ENCODE measurements around the gene CDHR2.

Gene CDHR2

GRCh38 chr5:176519810-176520720, 29.1 kb upstream of the CDHR2 start:
- FAIRE-seq: no peak
- TF ChIP-seq TAF1 (IDR thresholded peaks at IDR 0.05; ENCODE audit: borderline replicate concordance, low read depth, low read length): no peak
- no peak for TF ChIP-seq POLR2AphosphoS5 (IDR thresholded peaks at IDR 0.05; ENCODE audit: low read depth, low read length)
- no peak for TF ChIP-seq POLR2A (IDR thresholded peaks at IDR 0.05; ENCODE audit: low read depth, low read length)
- no peak for DNase-seq (ENCODE audit: insufficient read length)

GRCh38 chr5:176521286-176521685, 27.9 kb upstream of the CDHR2 start:
- no peak for DNase-seq (ENCODE audit: insufficient read length)
- FAIRE-seq: no peak
- TF ChIP-seq POLR2A (IDR thresholded peaks at IDR 0.05; ENCODE audit: low read depth, low read length): no peak
- no peak for TF ChIP-seq TAF1 (IDR thresholded peaks at IDR 0.05; ENCODE audit: borderline replicate concordance, low read depth, low read length)
- TF ChIP-seq POLR2AphosphoS5 (IDR thresholded peaks at IDR 0.05; ENCODE audit: low read depth, low read length): no peak

GRCh38 chr5:176521699-176522263, 27.4 kb upstream of the CDHR2 start:
- FAIRE-seq: no peak

GRCh38 chr5:176524138-176524537, 25.0 kb upstream of the CDHR2 start:
- TF ChIP-seq POLR2A (IDR thresholded peaks at IDR 0.05; ENCODE audit: low read depth, low read length) (no peak), TAF1 (IDR thresholded peaks at IDR 0.05; ENCODE audit: borderline replicate concordance, low read depth, low read length) (no peak), POLR2AphosphoS5 (IDR thresholded peaks at IDR 0.05; ENCODE audit: low read depth, low read length) (no peak)
- FAIRE-seq (no peak), DNase-seq (ENCODE audit: insufficient read length) (no peak)

More at GRCh38 chr5:176521699-176522263, 27.4 kb upstream of the CDHR2 start:
- no peak for TF ChIP-seq TAF1 (IDR thresholded peaks at IDR 0.05; ENCODE audit: borderline replicate concordance, low read depth, low read length)
- no peak for TF ChIP-seq POLR2A (IDR thresholded peaks at IDR 0.05; ENCODE audit: low read depth, low read length)
- no peak for TF ChIP-seq POLR2AphosphoS5 (IDR thresholded peaks at IDR 0.05; ENCODE audit: low read depth, low read length)
- DNase-seq (ENCODE audit: insufficient read length): no peak

- FAIRE-seq (no peak), DNase-seq (ENCODE audit: insufficient read length) (no peak)
- TF ChIP-seq TAF1 (IDR thresholded peaks at IDR 0.05; ENCODE audit: borderline replicate concordance, low read depth, low read length) (no peak), POLR2AphosphoS5 (IDR thresholded peaks at IDR 0.05; ENCODE audit: low read depth, low read length) (no peak), POLR2A (IDR thresholded peaks at IDR 0.05; ENCODE audit: low read depth, low read length) (no peak)
Observed at GRCh38 chr5:176524987-176525386, 24.2 kb upstream of the CDHR2 start.

GRCh38 chr5:176525677-176526076, 23.5 kb upstream of the CDHR2 start:
- no peak for DNase-seq (ENCODE audit: insufficient read length)
- no peak for TF ChIP-seq POLR2A (IDR thresholded peaks at IDR 0.05; ENCODE audit: low read depth, low read length)
- no peak for TF ChIP-seq POLR2AphosphoS5 (IDR thresholded peaks at IDR 0.05; ENCODE audit: low read depth, low read length)
- no peak for TF ChIP-seq TAF1 (IDR thresholded peaks at IDR 0.05; ENCODE audit: borderline replicate concordance, low read depth, low read length)
- no peak for FAIRE-seq

GRCh38 chr5:176526462-176526861, 22.7 kb upstream of the CDHR2 start:
- FAIRE-seq: no peak
- no peak for TF ChIP-seq TAF1 (IDR thresholded peaks at IDR 0.05; ENCODE audit: borderline replicate concordance, low read depth, low read length)
- no peak for TF ChIP-seq POLR2A (IDR thresholded peaks at IDR 0.05; ENCODE audit: low read depth, low read length)
- TF ChIP-seq POLR2AphosphoS5 (IDR thresholded peaks at IDR 0.05; ENCODE audit: low read depth, low read length): no peak
- DNase-seq (ENCODE audit: insufficient read length): no peak

GRCh38 chr5:176527246-176528222, 21.6 kb upstream of the CDHR2 start:
- DNase-seq (ENCODE audit: insufficient read length) (no peak), FAIRE-seq (no peak)
- TF ChIP-seq POLR2A (IDR thresholded peaks at IDR 0.05; ENCODE audit: low read depth, low read length) (no peak), TAF1 (IDR thresholded peaks at IDR 0.05; ENCODE audit: borderline replicate concordance, low read depth, low read length) (no peak), POLR2AphosphoS5 (IDR thresholded peaks at IDR 0.05; ENCODE audit: low read depth, low read length) (no peak)

- no peak for FAIRE-seq
- no peak for TF ChIP-seq TAF1 (IDR thresholded peaks at IDR 0.05; ENCODE audit: borderline replicate concordance, low read depth, low read length)
- TF ChIP-seq POLR2A (IDR thresholded peaks at IDR 0.05; ENCODE audit: low read depth, low read length): no peak
- no peak for TF ChIP-seq POLR2AphosphoS5 (IDR thresholded peaks at IDR 0.05; ENCODE audit: low read depth, low read length)
- DNase-seq (ENCODE audit: insufficient read length): no peak
Observed at GRCh38 chr5:176528301-176528700, 20.8 kb upstream of the CDHR2 start.

- no peak for DNase-seq (ENCODE audit: insufficient read length)
- no peak for TF ChIP-seq POLR2A (IDR thresholded peaks at IDR 0.05; ENCODE audit: low read depth, low read length)
- TF ChIP-seq POLR2AphosphoS5 (IDR thresholded peaks at IDR 0.05; ENCODE audit: low read depth, low read length): no peak
- TF ChIP-seq TAF1 (IDR thresholded peaks at IDR 0.05; ENCODE audit: borderline replicate concordance, low read depth, low read length): no peak
- FAIRE-seq: no peak
Observed at GRCh38 chr5:176528761-176529115, 20.4 kb upstream of the CDHR2 start.
